ENCODE data around the gene LIPE.

Gene LIPE

DNA sequence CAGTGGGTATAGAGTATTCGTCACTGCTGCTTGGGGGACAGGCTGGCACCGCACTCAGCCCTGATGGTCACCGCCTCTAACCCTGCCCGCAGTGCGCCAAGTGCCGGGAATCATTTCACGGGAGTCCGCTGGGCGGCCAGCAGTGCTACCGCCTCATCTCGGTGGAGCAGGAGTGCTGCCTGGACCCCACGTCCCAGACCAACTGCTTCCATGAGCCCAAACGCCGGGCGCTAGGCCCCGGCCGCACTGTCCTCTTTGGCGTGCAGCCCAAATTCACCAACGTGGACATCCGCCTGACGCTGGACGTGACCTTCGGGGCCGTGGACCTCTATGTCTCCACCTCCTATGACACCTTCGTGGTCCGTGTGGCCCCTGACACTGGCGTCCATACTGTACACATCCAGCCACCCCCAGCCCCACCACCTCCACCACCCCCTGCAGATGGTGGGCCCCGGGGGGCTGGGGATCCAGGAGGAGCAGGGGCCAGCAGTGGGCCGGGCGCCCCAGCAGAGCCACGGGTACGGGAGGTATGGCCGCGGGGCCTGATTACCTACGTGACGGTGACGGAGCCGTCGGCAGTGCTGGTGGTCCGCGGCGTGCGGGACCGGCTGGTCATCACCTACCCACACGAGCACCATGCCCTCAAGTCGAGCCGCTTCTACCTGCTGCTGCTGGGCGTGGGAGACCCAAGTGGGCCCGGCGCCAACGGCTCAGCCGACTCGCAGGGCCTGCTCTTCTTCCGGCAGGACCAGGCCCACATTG, 51.6 kb downstream of the LIPE start:
- no peak for FAIRE-seq

DNA sequence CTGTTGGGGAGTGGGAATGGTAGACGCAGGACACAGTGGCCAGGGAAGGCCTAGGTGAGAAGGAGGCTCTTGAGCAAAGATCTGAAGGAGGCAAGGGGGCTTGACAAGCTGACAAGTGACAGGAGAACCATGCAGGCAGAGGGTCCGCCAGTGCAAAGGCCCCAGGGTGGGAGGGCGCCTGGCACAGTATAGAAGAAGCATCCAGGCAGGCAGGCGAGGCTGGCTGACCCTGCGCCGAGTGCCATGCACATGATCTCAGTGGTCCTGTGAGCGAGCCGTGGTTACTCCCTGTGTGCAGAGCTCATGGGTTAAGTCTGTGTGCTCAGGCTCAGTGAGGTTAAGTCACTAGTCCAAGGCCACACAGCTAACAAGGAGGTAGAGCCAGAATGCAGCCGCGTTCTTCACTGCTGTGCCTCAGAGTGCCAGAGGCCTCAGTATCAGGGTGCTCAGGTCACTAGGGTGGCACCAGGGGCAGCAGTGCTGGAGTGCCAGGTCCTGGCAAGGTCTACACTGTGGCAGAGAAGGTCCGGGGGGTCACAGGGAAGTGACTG, 52.3 kb downstream of the LIPE start:
- FAIRE-seq, result no peak

DNA sequence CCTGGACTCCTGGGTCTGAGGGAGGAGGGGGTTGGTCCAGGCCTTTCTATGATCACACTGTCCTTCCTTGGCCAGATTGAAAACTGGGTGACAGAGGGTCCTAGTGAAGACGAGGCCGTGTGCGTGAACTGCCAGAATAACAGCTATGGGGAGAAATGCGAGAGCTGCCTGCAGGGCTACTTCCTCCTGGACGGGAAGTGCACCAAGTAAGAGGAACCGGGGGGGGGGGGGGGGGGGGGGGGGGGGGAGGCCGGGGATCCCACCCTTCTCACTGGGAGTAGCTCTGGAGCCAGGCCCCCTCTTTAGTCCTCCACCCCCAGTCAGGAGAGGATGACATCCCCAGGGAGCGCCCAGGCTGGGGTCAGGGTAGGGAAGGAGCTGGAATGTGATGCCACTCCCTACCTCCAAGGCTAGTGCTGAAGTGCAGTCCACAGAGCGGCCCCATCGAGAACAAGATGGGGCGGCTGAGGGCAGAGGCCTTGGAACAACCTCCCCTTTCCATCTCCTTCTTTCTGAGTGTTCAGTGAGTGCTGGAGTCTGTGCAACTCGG, 56.5 kb downstream of the LIPE start:
- FAIRE-seq, result no peak

- FAIRE-seq, result no peak
Measured at GRCh38 chr19:42370068-42370520, 57.1 kb downstream of the LIPE start.

DNA sequence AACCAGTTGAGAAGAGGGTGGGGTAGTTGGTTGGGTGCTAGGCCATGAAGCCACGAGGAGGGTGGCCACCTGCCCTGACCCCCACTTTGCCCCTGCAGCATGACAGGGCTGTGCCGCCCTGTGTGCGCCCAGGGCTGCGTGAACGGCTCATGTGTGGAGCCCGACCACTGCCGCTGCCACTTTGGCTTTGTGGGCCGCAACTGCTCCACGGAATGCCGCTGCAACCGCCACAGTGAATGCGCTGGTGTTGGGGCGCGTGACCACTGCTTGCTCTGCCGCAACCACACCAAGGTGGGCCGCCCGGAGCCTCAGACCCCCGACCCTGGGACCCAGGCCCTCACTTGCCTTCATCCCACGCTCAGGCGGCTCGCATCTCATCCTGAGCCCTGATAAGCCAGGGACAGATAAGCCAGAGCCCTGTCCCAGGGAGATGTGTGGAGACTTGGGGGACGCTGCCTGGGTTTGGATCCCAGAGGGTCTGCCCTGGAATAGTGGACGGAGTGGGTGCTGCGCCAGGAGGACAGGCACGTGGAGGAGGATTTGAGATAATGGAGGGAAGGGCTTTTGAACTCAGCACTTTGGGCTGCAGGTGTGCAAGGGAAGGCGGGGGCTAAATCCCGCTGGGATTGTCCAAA, 57.6 kb downstream of the LIPE start:
- FAIRE-seq, result no peak

- no peak for FAIRE-seq
Measured at GRCh38 chr19:42368765-42369164, 58.4 kb downstream of the LIPE start.

GRCh38 chr19:42368360-42368759, 58.8 kb downstream of the LIPE start:
- FAIRE-seq, result no peak

GRCh38 chr19:42367929-42368328, 59.3 kb downstream of the LIPE start:
- no peak for FAIRE-seq

DNA sequence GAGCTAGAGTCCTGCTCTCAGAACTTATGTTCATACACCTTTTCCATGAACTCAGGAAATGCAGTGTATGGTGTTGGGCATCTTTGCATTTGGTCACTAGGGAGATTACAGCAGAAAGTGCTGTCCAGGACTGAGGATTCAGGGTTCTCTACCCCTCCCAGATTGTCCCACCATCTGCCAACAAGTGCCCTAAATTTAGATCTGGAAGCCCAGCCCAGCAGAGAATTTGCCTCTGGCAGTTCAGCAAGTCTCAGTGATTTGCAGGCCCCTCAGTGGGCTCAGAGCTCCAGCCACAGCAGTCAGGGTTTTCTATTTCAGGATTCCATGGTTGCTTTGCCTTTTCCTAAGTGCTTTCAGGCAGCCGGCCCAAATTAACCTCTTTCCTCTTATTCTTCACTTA, 60.5 kb downstream of the LIPE start:
- no peak for FAIRE-seq

DNA sequence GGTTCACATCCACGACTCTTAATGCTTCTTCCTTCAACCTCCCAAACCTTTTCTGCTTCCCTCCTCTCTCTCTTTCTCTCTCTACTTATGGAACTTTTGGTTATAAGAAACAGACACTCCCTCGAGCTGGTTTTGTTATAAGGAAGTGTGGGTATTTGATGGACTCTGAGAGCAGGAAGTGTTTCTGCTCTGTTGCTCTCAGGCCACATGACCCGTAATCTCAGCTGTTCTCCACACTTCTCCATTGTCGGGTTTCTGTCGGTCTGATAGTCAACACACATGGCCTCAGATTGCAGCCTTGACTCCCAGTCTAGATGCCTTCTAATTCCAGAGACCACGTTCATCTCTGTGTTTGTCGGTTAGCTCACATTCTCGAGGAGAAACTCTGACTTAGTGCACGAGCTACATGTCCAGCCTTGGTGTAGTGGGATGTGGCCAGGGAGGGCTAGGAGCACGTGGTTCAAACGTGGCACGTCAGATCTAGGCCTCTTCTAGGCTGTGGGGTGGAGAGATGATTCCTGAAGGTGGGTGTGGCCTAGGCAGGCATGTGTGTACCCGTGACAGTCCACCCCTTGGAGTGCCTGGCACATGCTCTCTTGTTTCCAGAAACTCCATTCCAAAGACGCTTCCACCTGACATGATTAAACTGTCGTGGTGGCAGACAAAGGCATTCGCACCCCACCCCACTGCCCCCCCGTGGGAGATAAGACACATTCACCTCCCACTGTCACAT, 63.4 kb downstream of the LIPE start:
- FAIRE-seq, result no peak

DNA sequence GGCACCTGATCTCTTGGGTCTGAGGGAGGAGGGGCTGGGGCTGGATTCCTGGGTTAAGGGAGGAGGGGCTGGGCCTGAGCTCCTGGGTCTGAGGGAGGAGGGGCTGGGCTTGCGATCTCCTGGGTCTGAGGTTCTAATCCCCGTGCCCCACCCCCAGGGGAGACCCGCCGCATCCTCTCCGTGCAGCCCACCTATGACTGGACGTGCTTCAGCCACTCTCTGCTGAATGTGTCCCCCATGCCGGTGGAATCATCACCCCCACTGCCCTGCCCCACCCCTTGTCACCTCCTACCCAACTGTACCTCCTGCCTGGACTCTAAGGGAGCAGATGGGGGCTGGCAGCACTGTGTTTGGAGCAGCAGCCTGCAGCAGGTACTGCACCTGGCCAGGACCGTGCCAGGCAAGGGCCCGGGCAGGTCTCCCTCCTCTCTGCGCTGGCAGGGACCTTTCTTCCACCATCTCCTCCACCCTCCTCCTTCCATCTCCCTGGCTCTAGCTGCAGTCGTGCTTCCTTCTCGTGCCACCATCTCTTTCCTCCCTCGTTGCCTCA, 64.2 kb downstream of the LIPE start:
- FAIRE-seq, result no peak

DNA sequence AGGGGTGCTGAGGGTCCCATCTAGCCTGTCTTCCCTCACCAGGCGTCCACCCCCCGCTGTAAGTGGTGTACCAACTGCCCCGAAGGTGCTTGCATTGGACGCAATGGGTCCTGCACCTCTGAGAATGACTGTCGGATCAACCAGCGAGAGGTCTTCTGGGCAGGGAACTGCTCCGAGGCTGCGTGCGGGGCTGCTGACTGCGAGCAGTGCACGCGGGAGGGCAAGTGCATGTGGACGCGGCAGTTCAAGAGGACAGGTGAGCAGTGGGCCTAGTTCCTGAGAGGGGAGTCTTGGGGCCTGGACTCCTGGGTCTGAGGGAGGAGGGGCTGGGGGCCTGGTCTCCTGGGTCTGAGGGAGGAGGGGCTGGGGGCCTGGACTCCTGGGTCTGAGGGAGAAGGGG, 64.8 kb downstream of the LIPE start:
- no peak for FAIRE-seq

GRCh38 chr19:42361545-42361910, 65.7 kb downstream of the LIPE start:
- no peak for FAIRE-seq

DNA sequence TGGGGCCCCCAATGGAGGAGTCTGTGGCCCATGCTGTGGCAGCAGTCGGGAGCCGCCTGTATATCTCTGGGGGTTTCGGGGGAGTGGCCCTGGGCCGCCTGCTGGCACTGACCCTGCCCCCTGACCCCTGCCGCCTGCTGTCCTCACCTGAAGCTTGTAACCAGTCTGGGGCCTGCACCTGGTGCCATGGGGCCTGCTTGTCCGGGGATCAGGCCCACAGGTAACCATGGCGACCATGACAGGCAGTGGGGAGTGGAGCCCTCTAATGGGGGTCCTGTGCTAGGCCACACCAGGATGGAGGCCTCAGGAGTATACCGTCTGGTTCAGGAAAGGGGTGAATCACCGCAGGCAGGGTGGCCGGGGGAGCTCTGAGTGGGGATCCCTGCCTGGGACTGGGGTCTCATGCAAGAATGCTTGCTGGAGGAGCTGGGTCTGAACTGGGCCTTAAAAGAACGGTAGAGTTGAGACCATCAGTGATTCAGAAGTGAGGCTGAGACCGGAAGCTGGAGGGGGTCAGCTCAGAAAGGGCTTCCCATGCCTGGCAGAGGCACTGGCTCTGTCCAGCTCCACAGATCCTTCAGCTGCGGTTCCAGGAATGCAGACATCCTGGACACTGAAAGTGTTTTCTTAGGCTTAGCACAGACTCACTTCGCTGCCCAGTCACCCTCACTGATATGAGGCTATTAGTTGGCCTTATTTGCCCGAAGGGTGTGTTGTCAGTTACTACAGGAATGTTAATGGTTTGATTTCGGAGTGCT, 66.2 kb downstream of the LIPE start:
- no peak for FAIRE-seq

DNA sequence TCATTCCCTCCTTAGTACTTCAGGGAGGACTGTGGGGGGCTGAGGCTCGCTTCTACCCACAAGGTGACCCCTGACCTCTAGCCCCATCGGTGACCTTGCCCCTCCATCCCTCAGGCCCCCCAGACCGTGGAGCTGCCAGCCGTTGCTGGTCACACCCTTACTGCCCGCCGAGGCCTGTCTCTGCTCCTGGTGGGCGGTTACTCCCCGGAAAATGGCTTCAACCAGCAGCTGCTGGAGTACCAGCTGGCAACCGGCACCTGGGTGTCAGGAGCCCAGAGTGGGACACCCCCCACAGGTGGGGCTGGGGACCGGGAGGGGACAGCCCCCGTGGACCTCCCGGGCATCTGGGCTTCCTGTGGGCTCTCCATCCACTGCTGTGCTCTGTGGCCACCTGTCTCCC, 69.9 kb downstream of the LIPE start:
- no peak for FAIRE-seq

DNA sequence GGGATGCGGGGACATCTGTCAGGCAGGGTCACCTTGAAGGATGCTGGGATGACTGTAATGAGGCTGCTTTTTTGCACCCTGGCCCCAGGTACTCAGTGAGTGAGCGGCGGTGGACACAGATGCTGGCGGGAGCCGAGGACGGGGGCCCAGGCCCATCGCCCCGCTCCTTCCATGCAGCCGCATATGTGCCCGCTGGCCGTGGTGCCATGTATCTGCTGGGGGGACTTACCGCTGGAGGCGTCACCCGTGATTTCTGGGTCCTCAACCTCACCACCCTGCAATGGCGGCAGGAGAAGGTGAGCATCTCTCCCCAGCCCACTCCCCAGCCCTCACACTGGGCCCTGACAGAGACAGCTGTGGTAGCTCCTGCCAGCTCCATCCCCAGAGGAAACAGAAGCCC, 70.5 kb downstream of the LIPE start:
- FAIRE-seq, result no peak

DNA sequence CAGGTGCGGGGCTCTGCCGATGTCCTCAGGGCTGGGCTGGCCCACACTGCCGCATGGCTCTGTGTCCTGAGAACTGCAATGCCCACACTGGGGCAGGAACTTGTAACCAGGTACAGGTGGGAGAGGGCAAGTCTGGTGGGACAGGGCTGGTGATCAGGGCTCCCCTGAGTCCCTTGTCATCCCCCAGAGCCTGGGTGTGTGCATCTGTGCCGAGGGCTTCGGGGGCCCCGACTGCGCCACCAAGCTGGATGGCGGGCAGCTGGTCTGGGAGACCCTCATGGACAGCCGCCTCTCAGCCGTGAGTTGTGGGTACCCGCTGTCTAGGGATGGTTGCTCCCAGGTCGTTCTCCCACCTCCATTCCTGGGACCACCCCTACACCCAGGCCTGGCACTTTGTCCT, 71.3 kb downstream of the LIPE start:
- no peak for FAIRE-seq

- no peak for FAIRE-seq
Measured at GRCh38 chr19:42353341-42354015, 73.7 kb downstream of the LIPE start.

- FAIRE-seq, result no peak
Measured at GRCh38 chr19:42352301-42353259, 74.6 kb downstream of the LIPE start.

All from islet of Langerhans (tissue), 1 donor.